Measurements from ENCODE around the gene ARHGAP5. TPM values are rescaled to one million over a fixed set of nuclear protein-coding genes. Genes with fewer than 3 reads are reported as not detected.

Gene ARHGAP5
- total and polyA plus RNA-seq, 2 donors (not counting 1 experiment from before 2014, with no cell fraction given): 6.4 to 65.0 TPM

- H3K79me2 ChIP-seq (ENCODE audit: control insufficient read depth, insufficient read depth, low read length): no peaks in the 10 kb centered on the region
- H4K20me1 ChIP-seq (ENCODE audit: control insufficient read depth, insufficient read depth, low read length, poor library complexity, severe bottlenecking): no peaks in the 10 kb centered on the region
- peaks cover 2 to 3% of the 10 kb centered on the region in 2 donors for H3K4me1 ChIP-seq (ENCODE audit: control insufficient read depth in 2 of 2, insufficient read depth in 2 of 2, low read length in 2 of 2)
- H3K9me3 ChIP-seq (ENCODE audit: control extremely low read depth in 1 of 3, control insufficient read depth in 2 of 3, insufficient read depth in 1 of 3, low read length in 2 of 3): peaks cover 0 to 1% (median 0%) of the 10 kb centered on the region in 3 donors
- no peak overlapping the region for H3K4me3 Mint-ChIP-seq
- H3K9me3 Mint-ChIP-seq (ENCODE audit: insufficient read depth): no peaks in the 10 kb centered on the region
- WGBS (ENCODE audit: insufficient coverage): 20% methylated on average over 1 of the region's 2 CpGs
- no peak for ATAC-seq (ENCODE audit: low read depth)
- no peaks in the 10 kb centered on the region for H3K36me3 ChIP-seq (replicated peaks in 1 of 2; ENCODE audit: control extremely low read depth in 1 of 2, control insufficient read depth in 1 of 2, extremely low read depth in 1 of 2, insufficient read depth in 2 of 2, low read length in 1 of 2)
- TF ChIP-seq EZH2 (IDR thresholded peaks at IDR 0.05; ENCODE audit: borderline replicate concordance, insufficient read depth, low read depth, low read length, poor library complexity, severe bottlenecking) (no peak), CTCF (IDR thresholded peaks at IDR 0.05) (no peak)
- no peak overlapping the region for H3K27ac Mint-ChIP-seq
- intact Hi-C loops (cut with micrococcal nuclease): no loop called here
- ChIA-PET POLR2A (no interaction called here), CTCF (interaction anchor here (1.1 kb wide), 1 partner anchor 11 kb away, joined by 3 read pairs; no protein-coding TSS in a partner anchor)
- no peak overlapping the region for H3K4me3 ChIP-seq (ENCODE audit: control extremely low read depth in 1 of 5, extremely low read depth in 1 of 5, insufficient read depth in 1 of 5, low read depth in 2 of 5, low read length in 4 of 5)
- H3K27me3 ChIP-seq (replicated peaks in 1 of 4; ENCODE audit: control extremely low read depth in 1 of 4, control insufficient read depth in 3 of 4, insufficient read depth in 4 of 4, low read length in 3 of 4): no peaks in the 10 kb centered on the region
- H3K9ac ChIP-seq (ENCODE audit: low read length): no peak overlapping the region
- H3K4me1 Mint-ChIP-seq: peaks cover 8% of the 10 kb centered on the region
- no peak overlapping the region for H2AFZ ChIP-seq (ENCODE audit: insufficient read depth, low read depth, low read length, poor library complexity, severe bottlenecking)
- peaks cover 13% of the 10 kb centered on the region for H3K27me3 Mint-ChIP-seq
- H3K4me2 ChIP-seq (replicated peaks; ENCODE audit: low read depth, low read length, poor library complexity, severe bottlenecking): no peak overlapping the region
- DNase-seq: no peak
- H3K27ac ChIP-seq (ENCODE audit: low read length in 2 of 2): no peak overlapping the region
Measured at GRCh38 chr14:32055175-32055574, 21.9 kb upstream of the ARHGAP5 start.

- Histone ChIP-seq H3K27me3 (replicated peaks in 1 of 4; ENCODE audit: control extremely low read depth in 1 of 4, control insufficient read depth in 3 of 4, insufficient read depth in 4 of 4, low read length in 3 of 4) (no peaks in the 10 kb centered on the region), H3K4me2 (replicated peaks; ENCODE audit: low read depth, low read length, poor library complexity, severe bottlenecking) (no peak overlapping the region), H3K4me1 (ENCODE audit: control insufficient read depth in 2 of 2, insufficient read depth in 2 of 2, low read length in 2 of 2) (no peaks in the 10 kb centered on the region), H3K36me3 (replicated peaks in 1 of 2; ENCODE audit: control extremely low read depth in 1 of 2, control insufficient read depth in 1 of 2, extremely low read depth in 1 of 2, insufficient read depth in 2 of 2, low read length in 1 of 2) (no peaks in the 10 kb centered on the region), H3K9ac (ENCODE audit: low read length) (no peak overlapping the region), H3K27ac (ENCODE audit: low read length in 2 of 2) (no peak overlapping the region), H3K79me2 (ENCODE audit: control insufficient read depth, insufficient read depth, low read length) (no peaks in the 10 kb centered on the region), H2AFZ (ENCODE audit: insufficient read depth, low read depth, low read length, poor library complexity, severe bottlenecking) (no peak overlapping the region), H3K4me3 (ENCODE audit: control extremely low read depth in 1 of 5, extremely low read depth in 1 of 5, insufficient read depth in 1 of 5, low read depth in 2 of 5, low read length in 4 of 5) (no peak overlapping the region), H3K9me3 (ENCODE audit: control extremely low read depth in 1 of 3, control insufficient read depth in 2 of 3, insufficient read depth in 1 of 3, low read length in 2 of 3) (peaks cover 0 to 1% (median 0%) of the 10 kb centered on the region in 3 donors), H4K20me1 (ENCODE audit: control insufficient read depth, insufficient read depth, low read length, poor library complexity, severe bottlenecking) (no peaks in the 10 kb centered on the region)
- no peak for ATAC-seq (ENCODE audit: low read depth)
- H3K4me1 Mint-ChIP-seq: no peaks in the 10 kb centered on the region
- POLR2A ChIA-PET: no interaction called here
- no peak overlapping the region for H3K27ac Mint-ChIP-seq
- CTCF ChIA-PET: interaction anchor here (1.0 to 1.1 kb wide), 2 partner anchors 14 to 198 kb away, joined by 3 read pairs; no protein-coding TSS in a partner anchor
- TF ChIP-seq EZH2 (IDR thresholded peaks at IDR 0.05; ENCODE audit: borderline replicate concordance, insufficient read depth, low read depth, low read length, poor library complexity, severe bottlenecking) (no peak), CTCF (IDR thresholded peaks at IDR 0.05) (no peak)
- peaks cover 16% of the 10 kb centered on the region for H3K27me3 Mint-ChIP-seq
- intact Hi-C loops (cut with micrococcal nuclease): no loop called here
- no peak overlapping the region for H3K4me3 Mint-ChIP-seq
- no peak for DNase-seq
- H3K9me3 Mint-ChIP-seq (ENCODE audit: insufficient read depth): no peaks in the 10 kb centered on the region
- WGBS (ENCODE audit: insufficient coverage): no CpG with 5 or more reads among the region's 2 CpGs
Measured at GRCh38 chr14:32059702-32060101, 17.4 kb upstream of the ARHGAP5 start.

All from B cell (primary cell).